ENCODE measurements around the gene ARMC2. TPM values are rescaled to one million over a fixed set of nuclear protein-coding genes. Genes with fewer than 3 reads are reported as not detected.
"Not testable (repeated sequence)": the region's sequence is repeated elsewhere in the genome, so short reads cannot be mapped to it uniquely, and the experiment has no call there.

Gene ARMC2
- total and polyA plus RNA-seq, 2 of the 4 experiments (the other 2 are of a cell fraction), result 0.72 to 3.9 TPM

DNA sequence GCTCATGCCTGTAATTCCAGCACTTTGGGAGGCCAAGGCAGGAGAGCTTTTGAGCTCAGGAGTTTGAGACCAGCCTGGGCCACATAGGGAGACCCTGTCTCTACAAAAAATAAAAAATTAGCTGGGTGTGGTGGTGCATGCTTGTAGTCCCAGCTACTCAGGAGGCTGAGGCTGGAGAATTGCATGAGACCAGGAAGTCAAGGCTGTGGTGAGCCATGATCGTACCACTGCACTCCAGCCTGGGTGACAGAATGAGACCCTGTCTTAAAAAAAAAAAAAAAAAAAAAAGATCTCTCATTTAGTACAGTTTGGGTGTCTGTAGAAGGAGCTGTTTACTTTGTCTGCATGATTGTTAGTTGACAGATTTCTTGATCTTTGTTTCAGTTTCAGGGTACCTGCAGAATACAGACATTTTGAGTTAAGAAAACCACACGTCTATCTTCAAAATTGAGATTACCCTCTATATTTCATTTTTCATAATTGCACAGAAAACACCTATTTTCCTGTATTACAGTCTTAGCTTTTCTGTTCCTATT is 17.6 kb downstream of the ARMC2 start:
- H2BK20ac ChIP-seq (ENCODE audit: low read depth, low read length); H2AFZ ChIP-seq (replicated peaks; ENCODE audit: low read length, poor library complexity); H2BK120ac ChIP-seq (ENCODE audit: low read depth, low read length); H3K18ac ChIP-seq (ENCODE audit: low read depth, low read length); H4K5ac ChIP-seq (ENCODE audit: low read depth, low read length); ATAC-seq (ENCODE audit: low read depth); H3K9me3 ChIP-seq (ENCODE audit: control insufficient read depth, insufficient read depth, low read length); dilution Hi-C loops (cut with HindIII; ENCODE audit: low sequenced_read_pairs, unreplicated experiment); DNase-seq; H2BK15ac ChIP-seq (ENCODE audit: low read depth, low read length); in situ Hi-C loops (cut with MboI; ENCODE audit: low sequenced_read_pairs); H3K36me3 ChIP-seq (ENCODE audit: control insufficient read depth, insufficient read depth, low read length); BruUV-seq (replicated peaks); H3K23ac ChIP-seq (ENCODE audit: low read depth, low read length); H2AK9ac ChIP-seq (replicated peaks; ENCODE audit: low read depth, low read length, poor library complexity); H3K27me3 ChIP-seq (ENCODE audit: control insufficient read depth, insufficient read depth, low read length); H2BK5ac ChIP-seq (ENCODE audit: low read depth, low read length, poor library complexity, severe bottlenecking); H3K56ac ChIP-seq (ENCODE audit: extremely low read depth, insufficient read depth, low read length); H2AK5ac ChIP-seq (ENCODE audit: low read depth, low read length); H4K8ac ChIP-seq (ENCODE audit: low read depth in 2 of 2, low read length in 2 of 2); H3K27ac ChIP-seq (ENCODE audit: insufficient read depth, low read length); H4K20me1 ChIP-seq (ENCODE audit: insufficient read depth, low read length); H3K4me1 ChIP-seq (ENCODE audit: control insufficient read depth, insufficient read depth, low read length); H3K9ac ChIP-seq (ENCODE audit: low read depth, low read length); H3K79me1 ChIP-seq (ENCODE audit: low read depth in 1 of 2, low read length in 2 of 2); H3K14ac ChIP-seq (replicated peaks; ENCODE audit: low read depth, low read length); H3K9me1 ChIP-seq (ENCODE audit: insufficient read depth, low read length); H3K4me3 ChIP-seq (ENCODE audit: insufficient read depth, low read depth, low read length); H3K4me2 ChIP-seq (ENCODE audit: low read depth, low read length); H4K91ac ChIP-seq (ENCODE audit: insufficient read depth, low read depth, low read length); intact Hi-C loops (cut with micrococcal nuclease); H3K4ac ChIP-seq (ENCODE audit: low read depth, low read length): not testable (repeated sequence)
- POLR2A ChIA-PET (ENCODE audit: unreplicated experiment), result interaction anchor here (1.2 kb wide), 1 partner anchor 8 kb away, joined by 4 read pairs; no protein-coding TSS in a partner anchor
- CTCF ChIA-PET, result interaction anchor here (0.6 to 1.0 kb wide), 3 partner anchors 9 to 212 kb away, joined by 3 to 5 read pairs (median 3); no protein-coding TSS in a partner anchor
- WGBS, 2 experiments (ENCODE audit: extremely low coverage in 2 of 2, insufficient read length in 1 of 2), result no CpG with 5 or more reads among the region's 2 CpGs
